GM12878 (cell line): ENCODE results near the gene TBL3. TPM values are rescaled to one million over a fixed set of nuclear protein-coding genes. Genes with fewer than 3 reads are reported as not detected.
A peak's percentile ranks its signal among the peaks of the same experiment; 100 is the strongest.

Experiments
- ATAC-seq: fragments of 200-7000 bp; cut with Tn5 transposase; 3 replicates; pipeline ENCODE4 v1.9.1; 2020; ENCODE audit warnings: mild to moderate bottlenecking, moderate library complexity
- BruUV-seq: library from RNA; stranded (reverse); fragments of 400-500 nt; replicated peaks from 2 replicates; lab custom pipeline; 2021; lab: Mats Ljungman, UMichigan
- CTCF ChIA-PET: fragments of 300-600 bp; sonication (Branson Sonifier 250); formaldehyde crosslinking; extraction: SDS; loops from one replicate; lab custom pipeline; 2021; ENCODE audit warnings: inconsistent platforms; lab: Yijun Ruan, JAX
- POLR2A ChIA-PET: fragments of 350-600 bp; formaldehyde crosslinking; extraction: SDS; loops from one replicate; lab custom pipeline; 2021; ENCODE audit warnings: inconsistent platforms; lab: Charles Lee
- RAD21 ChIA-PET: fragments of 300-600 bp; sonication (Branson Sonifier 250); formaldehyde crosslinking; loops from one replicate; lab custom pipeline; 2023; ENCODE audit warnings: antibody characterized with exemption; ENCODE audit not compliant: unreplicated experiment; lab: Charles Lee
- SMC1A ChIA-PET: fragments of 300-600 bp; sonication (Branson Sonifier 250); formaldehyde crosslinking; loops from one replicate; lab custom pipeline; 2023; ENCODE audit not compliant: unreplicated experiment, uncharacterized antibody; lab: Charles Lee
- DNase-seq: peaks from one replicate; pipeline ENCODE4 v3.0.0-alpha.2; 2011; ENCODE audit warnings: low read depth, low spot score
- FAIRE-seq: peaks from 3 replicates; lab custom pipeline; 2011; peaks lifted over from hg19 to GRCh38; lab: Jason Lieb, UNC
- H2AFZ ChIP-seq: 2 replicates; pipeline ENCODE4 v1.6.0; 2011; ENCODE audit warnings: low read depth, low read length, control low read depth; ENCODE audit not compliant: control insufficient read depth
- H3K27ac ChIP-seq: 2 replicates; pipeline ENCODE4 v1.5.1; 2011; ENCODE audit warnings: control low read depth; ENCODE audit not compliant: control insufficient read depth, insufficient read depth
- H3K27me3 ChIP-seq, 2 experiments: replicated peaks in 1 of 2; 2 replicates each; pipeline versions ENCODE4 v1.6.0 to v1.6.1; 2011; ENCODE audit warnings: low read length in 1 of 2; ENCODE audit not compliant: control insufficient read depth in 2 of 2, insufficient read depth in 2 of 2
- H3K36me3 ChIP-seq, 2 experiments: 2 replicates each; pipeline ENCODE4 v1.5.1; 2011; ENCODE audit warnings: low read length in 1 of 2; ENCODE audit not compliant: control insufficient read depth in 2 of 2, insufficient read depth in 2 of 2
- H3K4me1 ChIP-seq: 2 replicates; pipeline ENCODE4 v1.6.1; 2011; ENCODE audit warnings: mild to moderate bottlenecking, low read length, moderate library complexity, mixed read lengths; ENCODE audit not compliant: control insufficient read depth, insufficient read depth
- H3K4me2 ChIP-seq: 2 replicates; pipeline ENCODE4 v1.6.0; 2011; ENCODE audit warnings: control low read depth; ENCODE audit not compliant: control insufficient read depth, insufficient read depth
- H3K4me3 ChIP-seq: fragments of 200-600 bp; sonication (generic); 2 replicates; pipeline ENCODE4 v1.5.1; 2016
- H3K79me2 ChIP-seq: 2 replicates; pipeline ENCODE4 v1.6.0; 2011; ENCODE audit warnings: low read length; ENCODE audit not compliant: control insufficient read depth, insufficient read depth
- H3K9ac ChIP-seq: 2 replicates; pipeline ENCODE4 v1.8.0; 2011; ENCODE audit warnings: low read length, control low read depth, mixed read lengths; ENCODE audit not compliant: control insufficient read depth, insufficient read depth
- H3K9me3 ChIP-seq: replicated peaks from 3 replicates; pipeline ENCODE4 v1.5.1; 2011; ENCODE audit warnings: mild to moderate bottlenecking, low read length; ENCODE audit not compliant: control insufficient read depth, insufficient read depth
- H4K20me1 ChIP-seq: 2 replicates; pipeline ENCODE4 v1.6.0; 2011; ENCODE audit not compliant: control insufficient read depth, insufficient read depth
- CBX3 ChIP-seq: fragments of 200-600 bp; sonication (generic); IDR thresholded peaks from 2 replicates; pipeline ENCODE4 v1.6.1; 2016; ENCODE audit warnings: low read depth, borderline replicate concordance
- CREB1 ChIP-seq: IDR thresholded peaks from 2 replicates; pipeline ENCODE4 v1.6.1; 2012; ENCODE audit warnings: low read depth, mild to moderate bottlenecking, inconsistent platforms
- HCFC1 ChIP-seq: fragments of 150-350 bp; IDR thresholded peaks from 2 replicates; pipeline ENCODE4 v1.6.1; 2014; ENCODE audit warnings: low read length
- MEF2B ChIP-seq: fragments of 450-650 bp; IDR thresholded peaks from 2 replicates; pipeline ENCODE4 v1.6.1; 2018; ENCODE audit warnings: mild to moderate bottlenecking, moderate library complexity; ENCODE audit not compliant: partially characterized antibody, poor library complexity, severe bottlenecking
- MYC ChIP-seq: IDR thresholded peaks from 2 replicates; pipeline ENCODE4 v1.6.1; 2011; ENCODE audit warnings: mild to moderate bottlenecking, low read length, moderate library complexity, inconsistent platforms; ENCODE audit not compliant: insufficient read depth, insufficient replicate concordance, insufficient read length, severe bottlenecking
- POLR2A ChIP-seq: IDR thresholded peaks from 2 replicates; pipeline ENCODE4 v1.6.1; 2011; ENCODE audit warnings: low read depth, mild to moderate bottlenecking, low read length
- SMAD5 ChIP-seq: IDR thresholded peaks from 2 replicates; pipeline ENCODE4 v1.6.1; 2016; ENCODE audit warnings: antibody characterized with exemption, low read depth
- TARDBP ChIP-seq: IDR thresholded peaks from 2 replicates; pipeline ENCODE4 v1.6.1; 2016; ENCODE audit warnings: borderline replicate concordance
- WGBS: methylation state at CpG from one replicate; pipeline ENCODE4 v1.1.6; 2016; ENCODE audit warnings: low lambda C conversion rate; ENCODE audit not compliant: insufficient replicate concordance, insufficient coverage; ENCODE audit errors: missing lambda C conversion rate; 5-methylcytosine and 5-hydroxymethylcytosine counted together
- in situ Hi-C: fragments of 300-500 bp; cut with MboI; formaldehyde crosslinking; loops from 9 replicates; pipeline ENCODE4 v1.14.3; 2018; ENCODE audit warnings: mixed read lengths
- intact Hi-C: fragments of 100-400 bp; cut with micrococcal nuclease; formaldehyde crosslinking; loops from one replicate; pipeline ENCODE4 v1.14.2; 2022; ENCODE audit not compliant: unreplicated experiment
- polyA plus RNA-seq, 11 experiments: library from polyadenylated mRNA; depleted of rRNA in 4 of 11; unstranded in 6 of 11; stranded (reverse) in 5 of 11; fragments of >200 nt; fragmentation: Nextera tagmentation in 4 of 11; fragmentation: Illumina TruSeq in 1 of 11; extraction: Ambion mirVana in 4 of 11; extraction: Trizol in 1 of 11; gene quantifications; 1 replicate in 1 of 11; 2 replicates in 10 of 11; pipeline versions ENCODE4 v1.2.1 to v1.2.3, GENCODE V29; 2011 to 2016; ENCODE audit warnings: inconsistent platforms in 2 of 11, missing spikeins in 2 of 11, low read depth in 1 of 11
- total RNA-seq, 4 experiments: library from RNA; depleted of rRNA in 3 of 4; stranded (reverse); fragments of >200 nt in 3 of 4; fragmentation: Illumina TruSeq in 1 of 4; extraction: Trizol in 1 of 4; gene quantifications; 2 replicates each; pipeline versions ENCODE4 v1.2.1 to v1.2.3, GENCODE V29; 2013 to 2021
- TF ChIP-seq, protein P1 (sequence below): fragments of 450-650 bp; formaldehyde crosslinking; IDR thresholded peaks from 2 replicates; pipeline ENCODE4 v1.4.0; 2020; ENCODE audit warnings: mild to moderate bottlenecking, moderate library complexity

TBL3 gene
- total and polyA plus RNA-seq, 10 of the 15 experiments (the other 5 are each of a cell fraction or from before 2014, with no cell fraction given) = 1.2 to 101 (median 34.2) TPM

DNA sequence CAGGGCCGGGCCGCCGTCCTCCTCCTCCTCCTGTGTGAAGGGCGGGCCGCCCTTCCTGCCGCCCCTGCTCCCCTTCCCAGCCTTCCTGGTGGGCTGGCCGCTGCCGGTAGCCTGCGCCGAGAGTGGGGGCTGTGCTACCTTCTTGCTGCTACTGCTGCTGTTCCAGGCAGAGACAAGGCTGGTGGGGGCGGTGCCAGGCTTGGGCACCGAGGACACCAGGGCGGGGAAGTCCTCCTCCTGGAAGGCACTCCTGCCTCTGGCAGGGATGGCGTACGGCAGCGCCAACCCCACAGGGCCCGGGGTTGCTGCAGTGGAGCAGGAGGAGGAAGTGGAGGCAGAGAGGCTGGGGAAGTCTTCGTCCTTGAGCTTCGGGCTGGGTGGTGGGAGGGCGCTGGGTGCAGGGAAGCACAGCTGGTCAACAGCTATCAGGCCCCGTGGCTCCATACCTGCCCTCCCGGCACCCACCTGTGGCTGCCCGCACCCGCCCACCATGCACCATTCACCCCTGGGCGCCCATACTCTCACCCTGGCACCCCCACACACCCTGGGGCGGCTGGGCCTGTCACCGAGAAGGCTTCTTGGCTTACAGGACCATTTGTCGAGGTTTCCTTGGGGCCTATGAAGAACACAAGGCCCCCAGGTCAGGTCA is 28.1 kb downstream of the TBL3 start:
- in situ Hi-C loops = no loop called here
- Histone ChIP-seq H3K27ac (no peak overlapping the region), H3K36me3 (peaks cover 3 to 46% of the 10 kb centered on the region in 2 experiments), H3K4me2 (no peak overlapping the region), H3K27me3 (no peaks in the 10 kb centered on the region), H3K79me2 (peaks cover 13% of the 10 kb centered on the region), H2AFZ (no peak overlapping the region), H3K9ac (no peak overlapping the region), H4K20me1 (peaks cover 6% of the 10 kb centered on the region), H3K9me3 (no peaks in the 10 kb centered on the region), H3K4me3 (no peak overlapping the region), H3K4me1 (peaks cover 7% of the 10 kb centered on the region)
- ChIA-PET RAD21 (interaction anchor here (0.5 kb wide), 1 partner anchor 450 kb away, joined by 3 read pairs; no protein-coding TSS in a partner anchor), CTCF (interaction anchor here (1.4 kb wide), 1 partner anchor 34 kb away, joined by 4 read pairs; no protein-coding TSS in a partner anchor), POLR2A (interaction anchor here (0.5 kb wide), 1 partner anchor 161 kb away, joined by 3 read pairs; no protein-coding TSS in a partner anchor), SMC1A (no interaction called here)
- intact Hi-C loops = no loop called here
- DNase-seq (no peak), ATAC-seq (no peak), FAIRE-seq (no peak)
- WGBS = 95% methylated on average over 28 of the region's 28 CpGs
- BruUV-seq = no TSS peak
- TF ChIP-seq MYC (no peak), POLR2A (peak; percentile 24; the same call in 1 of the 2 replicates), CREB1 (no peak)

DNA sequence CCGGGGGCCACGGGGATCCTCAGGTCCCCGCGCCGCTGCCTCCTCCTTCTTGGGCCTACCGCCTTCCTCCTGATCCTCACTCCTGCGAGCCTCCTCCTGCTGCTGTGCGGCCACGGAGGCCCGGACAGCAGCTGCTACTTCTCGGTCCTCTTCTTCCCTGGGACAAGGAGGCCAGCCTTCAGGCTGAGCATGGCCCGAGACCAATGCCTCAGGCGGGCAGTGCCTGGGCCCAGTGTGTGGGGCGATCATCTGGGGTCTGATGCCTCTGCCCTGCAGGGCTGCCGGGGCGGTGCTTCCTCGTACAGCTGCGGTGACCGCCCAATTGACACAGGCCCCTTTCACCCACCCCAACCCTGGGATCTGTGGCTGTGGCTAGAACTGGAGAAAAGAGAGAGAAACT is 29.2 kb downstream of the TBL3 start:
- no peak overlapping the region for H3K4me3 ChIP-seq
- RAD21 ChIA-PET = interaction anchor here (0.6 kb wide), 1 partner anchor 20 kb away, joined by 4 read pairs; no protein-coding TSS in a partner anchor
- POLR2A ChIA-PET = no interaction called here
- intact Hi-C loops = no loop called here
- H3K79me2 ChIP-seq = peaks cover 22% of the 10 kb centered on the region
- peaks cover 6% of the 10 kb centered on the region for H4K20me1 ChIP-seq
- BruUV-seq = no TSS peak
- DNase-seq = no peak
- H3K27me3 ChIP-seq = no peaks in the 10 kb centered on the region
- peaks cover 3 to 50% of the 10 kb centered on the region in 2 experiments for H3K36me3 ChIP-seq
- no peak overlapping the region for H3K27ac ChIP-seq
- peaks cover 7% of the 10 kb centered on the region for H3K4me1 ChIP-seq
- CTCF ChIA-PET = interaction anchor here (0.9 to 1.4 kb wide), 2 partner anchors 15 to 35 kb away, joined by 3 to 4 read pairs; no protein-coding TSS in a partner anchor
- SMC1A ChIA-PET = no interaction called here
- H3K4me2 ChIP-seq = no peak overlapping the region
- in situ Hi-C loops = no loop called here
- WGBS = 91% methylated on average over 17 of the region's 19 CpGs
- FAIRE-seq = no peak
- no peak overlapping the region for H2AFZ ChIP-seq
- ATAC-seq = no peak
- H3K9me3 ChIP-seq = no peaks in the 10 kb centered on the region
- no peak overlapping the region for H3K9ac ChIP-seq
- no peak for TF ChIP-seq TARDBP
- no peak for TF ChIP-seq HCFC1
- no peak for TF ChIP-seq CBX3
- no peak for TF ChIP-seq SMAD5
- TF ChIP-seq MEF2B = no peak
- TF ChIP-seq, protein P1, sequence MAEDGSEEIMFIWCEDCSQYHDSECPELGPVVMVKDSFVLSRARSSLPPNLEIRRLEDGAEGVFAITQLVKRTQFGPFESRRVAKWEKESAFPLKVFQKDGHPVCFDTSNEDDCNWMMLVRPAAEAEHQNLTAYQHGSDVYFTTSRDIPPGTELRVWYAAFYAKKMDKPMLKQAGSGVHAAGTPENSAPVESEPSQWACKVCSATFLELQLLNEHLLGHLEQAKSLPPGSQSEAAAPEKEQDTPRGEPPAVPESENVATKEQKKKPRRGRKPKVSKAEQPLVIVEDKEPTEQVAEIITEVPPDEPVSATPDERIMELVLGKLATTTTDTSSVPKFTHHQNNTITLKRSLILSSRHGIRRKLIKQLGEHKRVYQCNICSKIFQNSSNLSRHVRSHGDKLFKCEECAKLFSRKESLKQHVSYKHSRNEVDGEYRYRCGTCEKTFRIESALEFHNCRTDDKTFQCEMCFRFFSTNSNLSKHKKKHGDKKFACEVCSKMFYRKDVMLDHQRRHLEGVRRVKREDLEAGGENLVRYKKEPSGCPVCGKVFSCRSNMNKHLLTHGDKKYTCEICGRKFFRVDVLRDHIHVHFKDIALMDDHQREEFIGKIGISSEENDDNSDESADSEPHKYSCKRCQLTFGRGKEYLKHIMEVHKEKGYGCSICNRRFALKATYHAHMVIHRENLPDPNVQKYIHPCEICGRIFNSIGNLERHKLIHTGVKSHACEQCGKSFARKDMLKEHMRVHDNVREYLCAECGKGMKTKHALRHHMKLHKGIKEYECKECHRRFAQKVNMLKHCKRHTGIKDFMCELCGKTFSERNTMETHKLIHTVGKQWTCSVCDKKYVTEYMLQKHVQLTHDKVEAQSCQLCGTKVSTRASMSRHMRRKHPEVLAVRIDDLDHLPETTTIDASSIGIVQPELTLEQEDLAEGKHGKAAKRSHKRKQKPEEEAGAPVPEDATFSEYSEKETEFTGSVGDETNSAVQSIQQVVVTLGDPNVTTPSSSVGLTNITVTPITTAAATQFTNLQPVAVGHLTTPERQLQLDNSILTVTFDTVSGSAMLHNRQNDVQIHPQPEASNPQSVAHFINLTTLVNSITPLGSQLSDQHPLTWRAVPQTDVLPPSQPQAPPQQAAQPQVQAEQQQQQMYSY (CRISPR knock-in tag) = no peak
